Stimulated activated naive CD4-positive, alpha-beta T cell (primary cell): ENCODE data around the gene CCDC9B.
A peak's percentile ranks its signal among the peaks of the same experiment; 100 is the strongest.

Source experiments
- DNase-seq, 6 experiments: peaks; one replicate each; lab custom pipeline; 2025; lab: John Stamatoyannopoulos, UW

CCDC9B gene

DNA sequence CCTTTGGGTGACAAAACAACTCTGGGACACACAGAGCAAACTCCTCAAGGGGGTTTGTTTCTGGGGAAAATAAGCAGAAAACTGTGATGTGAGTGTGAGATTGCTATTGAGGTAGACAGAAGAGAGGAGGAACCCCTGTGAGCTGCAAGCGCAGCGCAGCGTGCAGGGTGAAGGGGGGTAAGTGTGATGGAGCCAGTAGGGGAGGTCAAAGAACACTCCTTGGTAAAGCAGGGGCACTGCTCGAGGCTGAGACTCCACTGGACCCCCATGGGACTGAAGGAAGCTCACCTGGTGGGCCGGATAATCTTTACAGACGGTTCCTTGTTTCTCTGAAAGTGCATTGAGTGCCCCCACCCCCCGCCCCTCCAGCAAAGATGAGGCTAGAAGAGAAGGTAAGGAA is 9.7 kb downstream of the CCDC9B start:
- DNase-seq, result no peak

DNA sequence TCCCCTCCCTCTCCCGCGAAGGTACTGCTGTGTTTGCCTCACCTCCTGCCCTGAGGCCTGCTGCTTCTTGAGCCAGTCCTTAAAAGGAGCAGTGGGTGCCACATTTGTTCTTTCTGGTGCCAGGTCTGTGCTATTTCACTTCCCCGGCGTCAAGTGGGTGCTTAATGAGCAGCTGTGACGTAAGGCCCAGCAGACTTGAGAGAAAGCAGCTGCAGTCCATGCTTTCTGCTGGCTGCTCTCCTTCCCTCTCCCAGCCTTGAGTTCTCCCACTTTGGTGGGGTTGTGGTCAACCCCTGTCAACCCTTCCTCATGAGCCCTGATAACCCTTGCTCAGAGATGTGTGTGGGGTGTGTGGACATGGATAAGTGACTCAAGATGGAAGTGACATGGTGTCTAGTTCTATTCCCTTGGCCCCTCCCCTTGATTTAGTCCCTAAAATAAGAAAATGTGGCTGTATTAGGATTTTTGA is 10.3 kb downstream of the CCDC9B start:
- DNase-seq, result no peak

DNA sequence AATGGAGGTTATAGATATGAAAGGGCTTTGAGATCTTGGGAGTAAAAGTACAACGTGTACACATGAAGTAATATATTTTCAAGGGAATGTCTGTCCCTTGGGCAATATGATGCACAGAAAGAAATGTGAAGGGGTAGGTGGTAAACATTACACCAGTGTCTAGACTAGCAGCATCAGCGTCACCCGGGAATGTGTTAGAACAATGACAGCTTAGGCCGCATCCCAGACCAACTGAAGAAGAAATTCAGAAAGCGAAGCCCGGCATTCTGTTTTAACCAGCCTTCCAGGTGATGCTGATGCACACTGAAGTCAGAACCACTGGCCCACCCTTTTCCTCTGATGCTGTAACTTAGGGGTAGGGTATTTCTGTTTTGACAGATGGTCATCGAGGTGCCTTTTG is 10.9 kb downstream of the CCDC9B start:
- no peak for DNase-seq

DNA sequence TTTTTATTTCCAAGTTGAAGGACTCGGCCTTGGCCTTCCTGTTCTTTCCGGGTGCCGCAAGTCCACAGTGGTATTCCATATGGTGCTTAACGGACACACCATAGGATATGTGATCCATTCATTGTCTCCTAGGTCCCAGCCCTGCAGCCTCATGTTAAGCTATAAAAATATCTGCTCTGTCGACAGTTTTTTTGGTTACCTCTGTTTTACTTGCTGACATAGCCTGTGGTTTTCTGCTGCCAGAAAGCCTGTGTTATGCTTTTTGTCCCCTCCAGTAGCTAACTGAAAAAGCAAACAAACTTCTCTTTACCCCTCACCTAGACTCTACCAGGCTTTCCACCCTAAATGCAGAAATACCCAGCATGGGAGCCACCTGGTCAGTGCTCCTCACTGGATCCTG is 12.0 kb downstream of the CCDC9B start:
- DNase-seq, result no peak

DNA sequence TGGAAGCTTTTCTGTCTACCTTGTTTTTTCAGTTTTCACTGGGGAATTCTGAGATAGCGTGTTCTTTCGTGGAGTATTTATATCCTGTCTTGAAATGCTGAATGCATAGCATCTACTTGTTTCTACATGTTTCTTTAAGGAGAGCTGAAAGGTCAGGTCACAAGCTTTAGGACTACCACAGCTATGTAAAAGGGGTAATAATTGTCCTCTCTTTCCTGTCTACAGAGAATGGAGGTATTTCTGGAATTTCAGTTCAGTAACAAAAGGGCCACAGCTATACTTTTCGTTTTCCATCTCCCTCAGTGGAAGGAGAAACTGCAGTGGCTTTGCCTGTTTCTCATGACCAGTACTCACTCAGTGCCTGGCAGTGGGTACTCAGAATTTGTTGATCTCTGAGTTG is 12.6 kb downstream of the CCDC9B start:
- DNase-seq, result no peak

DNA sequence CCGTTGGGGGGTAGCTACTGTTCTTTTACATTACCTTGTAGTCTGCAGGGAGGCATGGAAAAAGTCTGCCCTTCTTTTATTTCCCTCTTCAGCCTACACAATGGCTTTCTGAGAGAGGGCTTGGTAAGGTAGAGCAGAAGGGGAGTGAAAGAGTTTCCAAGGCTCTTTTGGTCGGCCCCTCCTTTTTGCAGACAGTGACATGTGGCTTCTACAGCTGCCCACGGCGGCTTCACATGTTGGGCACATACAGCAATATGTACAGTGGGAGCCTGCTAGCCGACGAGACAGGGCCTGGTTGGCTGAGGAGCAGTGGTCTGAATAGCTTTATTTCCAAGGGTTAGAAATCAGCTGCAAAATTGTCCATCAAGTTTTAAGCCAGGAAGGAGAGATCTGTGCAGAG is 13.3 kb downstream of the CCDC9B start:
- DNase-seq, result no peak

DNA sequence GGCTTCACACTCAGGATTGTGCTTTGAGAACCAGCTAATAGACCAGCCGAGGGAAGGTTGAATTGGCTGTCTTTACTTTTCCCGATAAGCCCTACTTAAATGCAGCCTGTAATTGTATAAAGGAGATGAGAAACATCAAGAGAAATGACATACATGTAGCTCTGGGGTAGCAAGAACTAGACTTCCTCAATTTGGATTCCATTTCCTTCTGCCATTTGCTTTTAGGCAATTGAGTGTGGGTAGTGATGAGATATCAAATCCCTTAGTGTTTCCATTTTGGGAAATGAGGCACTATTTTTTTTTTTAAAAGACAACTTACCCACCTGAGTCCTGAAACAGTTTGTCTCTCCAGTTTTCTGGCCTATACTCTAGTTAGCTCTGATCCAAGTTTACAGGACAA is 15.0 kb downstream of the CCDC9B start:
- DNase-seq, result no peak

DNA sequence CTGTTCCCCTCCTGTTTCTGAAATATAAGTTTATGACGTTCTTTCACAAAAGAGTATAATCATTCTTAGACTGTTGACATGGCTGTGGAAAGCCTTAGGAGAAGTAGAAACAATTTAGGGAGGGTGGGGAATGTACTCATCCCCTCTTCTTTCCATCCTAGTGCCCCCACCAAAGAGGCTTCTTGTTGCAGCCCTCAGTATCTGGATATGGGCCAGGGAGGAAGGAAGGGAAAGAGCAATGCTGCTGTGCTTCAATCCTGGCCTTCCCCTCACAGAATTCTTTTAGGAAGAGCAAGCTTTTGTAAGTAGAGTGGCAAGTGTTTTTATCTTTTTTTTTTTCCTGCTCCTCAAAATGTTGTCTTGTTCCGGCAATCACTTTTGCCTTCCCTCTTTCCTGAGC is 15.6 kb downstream of the CCDC9B start:
- DNase-seq, result no peak

DNA sequence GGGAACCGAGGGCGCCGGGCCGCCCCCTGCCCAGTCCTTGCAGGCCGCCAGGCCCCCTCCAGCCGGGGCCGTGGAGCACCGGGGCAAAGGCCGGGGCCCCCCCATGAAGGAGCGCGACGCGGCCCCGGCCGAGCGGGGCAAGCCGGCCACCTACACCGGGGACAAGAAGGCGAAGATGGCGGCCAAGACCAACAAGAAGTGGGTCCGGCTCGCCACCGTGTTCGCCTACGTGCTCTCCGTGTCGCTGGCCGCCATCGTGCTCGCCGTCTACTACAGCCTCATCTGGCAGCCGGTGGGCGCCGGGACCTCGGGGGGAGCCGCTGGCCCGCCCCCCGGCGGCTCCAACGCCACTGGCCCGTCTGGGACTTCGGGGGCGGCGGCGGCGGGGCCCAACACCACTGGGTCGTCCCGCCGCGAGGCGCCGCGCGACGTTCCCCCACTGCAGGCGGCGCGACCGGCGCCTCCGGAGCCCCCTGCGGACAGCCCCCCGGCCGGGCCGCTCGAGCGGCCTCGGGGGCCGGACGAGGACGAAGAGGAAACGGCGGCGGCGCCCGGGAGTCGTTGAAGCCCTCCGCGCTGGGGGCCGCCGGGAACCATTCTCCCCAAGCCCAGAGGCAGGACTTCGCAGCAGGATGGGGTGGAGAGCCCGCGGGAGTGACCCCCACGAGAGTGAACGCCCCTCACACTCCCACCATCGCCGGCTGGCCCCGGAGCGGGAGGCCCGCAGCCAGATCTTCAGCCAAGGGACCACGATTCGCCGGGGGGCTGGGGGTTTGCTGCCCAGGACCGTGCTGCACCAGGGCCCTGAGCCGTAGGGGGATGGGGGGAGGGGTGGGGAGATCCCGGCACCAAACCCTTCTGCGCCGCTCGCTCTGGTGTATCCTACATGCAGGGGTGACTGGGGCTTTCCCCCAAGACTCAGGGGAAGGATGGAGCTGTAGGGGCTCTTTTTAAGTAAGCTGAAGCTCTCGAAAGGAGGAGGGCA is 16.5 kb downstream of the CCDC9B start:
- DNase-seq, result peak; percentile 9 to 31 (median 22)

DNA sequence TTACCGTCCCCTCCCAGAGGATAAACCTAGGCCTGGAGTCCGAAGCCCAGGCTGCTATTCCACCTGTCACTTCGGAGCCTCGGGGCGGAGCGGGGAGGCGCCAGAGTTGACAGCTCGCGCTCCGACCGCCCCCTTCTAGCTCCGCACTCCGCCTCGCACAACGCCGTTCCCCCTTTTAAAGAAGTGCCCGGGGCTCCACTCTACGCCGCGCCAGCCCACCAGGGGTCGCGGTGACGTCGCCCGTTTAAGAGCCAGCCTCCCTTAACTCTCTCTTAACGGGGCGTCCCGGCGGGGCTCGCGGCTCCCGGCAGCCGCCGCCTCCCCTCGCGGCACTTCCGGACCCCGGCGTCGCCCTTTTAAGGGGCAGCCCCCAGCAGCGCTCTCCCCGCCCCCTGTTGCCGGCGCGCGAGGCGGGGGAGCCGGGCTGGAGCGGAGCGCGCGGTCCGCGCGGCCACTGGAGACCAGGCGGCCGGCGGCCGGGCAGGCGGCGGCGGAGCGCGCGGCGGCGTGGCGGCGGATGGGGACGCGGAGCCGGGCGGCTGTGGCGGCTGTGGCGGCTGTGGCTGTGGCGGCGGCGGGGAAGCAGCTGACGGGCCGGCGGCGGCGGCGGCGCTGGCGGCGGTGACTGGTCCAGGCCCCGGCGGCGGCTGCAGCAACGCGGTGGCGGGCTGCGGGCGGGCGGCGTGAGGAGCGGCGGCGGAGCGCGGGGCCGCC is 17.3 kb downstream of the CCDC9B start, which contains the start of gene INAFM2:
Gene INAFM2 (plus strand): TSS at position 454 of the 714 bp plus-strand sequence. CDS start 364 bp downstream, outside the sequence.
- DNase-seq, result peak; percentile 83 to 89 (median 86)

DNA sequence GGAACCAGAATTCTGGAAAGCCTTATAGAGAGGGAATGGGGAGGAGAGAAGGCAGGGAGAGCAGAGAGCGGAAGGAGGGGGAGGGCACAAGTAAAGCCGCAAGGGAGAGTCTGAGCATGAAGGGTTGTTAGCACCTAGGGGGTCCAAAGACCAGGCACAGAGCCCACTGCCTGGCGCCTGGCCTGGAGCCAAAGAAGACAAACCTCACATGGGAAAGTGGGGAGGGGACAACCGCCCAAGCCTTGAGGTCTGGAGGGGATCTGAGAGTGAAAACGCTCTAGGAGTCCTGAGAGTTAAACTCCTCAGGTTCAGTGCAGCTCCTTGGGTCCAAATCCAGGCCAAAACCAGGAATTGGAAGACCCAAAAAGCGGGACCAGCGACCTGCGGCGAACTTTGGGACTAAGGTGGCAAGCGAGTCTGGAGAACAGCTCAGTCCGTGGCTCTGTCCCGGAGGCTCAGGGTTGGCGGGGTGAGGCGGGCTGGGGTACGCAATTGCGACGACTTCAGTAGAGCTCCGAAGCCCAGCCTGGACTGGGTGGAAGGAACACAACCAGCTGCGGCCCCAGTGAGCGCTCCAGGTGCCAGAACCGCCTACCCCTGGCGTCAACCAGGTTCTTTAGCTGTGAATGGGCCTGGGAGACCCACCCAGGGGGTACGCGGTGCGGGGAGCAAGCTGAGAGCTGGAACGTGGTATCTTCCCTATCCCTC is 18.1 kb downstream of the CCDC9B start:
- DNase-seq, result peak in 1 of 6 experiments; percentile 22

DNA sequence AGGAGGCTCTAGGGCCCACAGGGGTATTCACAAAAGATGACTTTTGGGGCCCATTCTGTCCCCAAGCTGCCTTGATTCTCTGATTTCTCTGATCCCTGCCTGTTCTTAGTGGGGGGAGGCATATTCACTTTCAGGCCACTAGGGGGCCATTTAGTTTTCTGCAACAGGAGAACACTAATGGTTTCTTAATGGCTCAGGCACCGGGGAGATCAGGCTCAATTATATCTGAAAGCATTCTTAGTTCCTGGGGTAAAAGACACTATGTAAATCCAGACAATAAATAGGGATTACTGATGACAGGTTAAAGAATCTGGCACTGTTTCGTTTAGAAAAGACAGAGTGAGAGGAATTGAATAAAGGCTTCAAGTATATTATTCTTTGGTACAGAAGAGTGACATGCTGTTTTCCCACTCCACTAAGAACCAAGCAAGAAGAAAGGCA is 19.8 kb downstream of the CCDC9B start:
- peak; percentile 21 to 76 (median 50) for DNase-seq

DNA sequence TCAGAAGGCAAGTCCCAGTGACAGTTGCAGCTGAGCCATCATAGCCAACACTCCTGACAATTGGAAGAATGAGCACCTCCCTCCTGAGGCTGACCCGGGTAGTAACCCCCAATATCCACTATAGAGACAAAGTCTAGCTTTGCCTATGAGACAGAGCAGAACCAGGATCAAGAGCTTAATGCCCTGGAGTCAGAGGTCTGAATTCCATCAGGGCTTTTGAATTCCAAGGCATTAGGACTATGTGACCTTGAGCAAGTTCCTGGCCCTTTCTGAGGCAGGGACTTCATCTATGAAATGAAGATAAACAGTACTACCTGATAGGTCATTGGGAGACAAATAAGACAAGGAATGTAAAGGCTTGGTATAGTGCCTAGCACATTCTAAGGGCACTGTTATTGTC is 20.3 kb downstream of the CCDC9B start:
- DNase-seq, result no peak

DNA sequence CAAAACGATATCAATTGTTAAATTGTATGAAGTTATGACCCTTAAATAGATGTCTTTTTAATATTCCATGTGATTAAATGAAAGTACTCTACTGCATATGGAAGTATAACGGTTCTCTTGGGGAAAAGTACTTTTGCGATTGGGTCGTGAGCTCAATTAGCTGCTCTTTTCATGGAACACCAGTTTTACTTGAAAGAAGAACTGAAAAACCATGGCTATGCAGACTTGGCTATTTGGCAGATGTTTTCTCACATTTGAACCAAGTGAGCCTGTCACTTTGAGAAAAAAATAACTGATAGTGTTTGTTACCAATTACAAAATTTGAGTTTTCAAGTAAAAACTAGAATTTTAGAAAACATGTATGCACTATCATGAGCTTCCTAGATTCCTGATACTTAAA is 23.2 kb downstream of the CCDC9B start:
- DNase-seq, result no peak

DNA sequence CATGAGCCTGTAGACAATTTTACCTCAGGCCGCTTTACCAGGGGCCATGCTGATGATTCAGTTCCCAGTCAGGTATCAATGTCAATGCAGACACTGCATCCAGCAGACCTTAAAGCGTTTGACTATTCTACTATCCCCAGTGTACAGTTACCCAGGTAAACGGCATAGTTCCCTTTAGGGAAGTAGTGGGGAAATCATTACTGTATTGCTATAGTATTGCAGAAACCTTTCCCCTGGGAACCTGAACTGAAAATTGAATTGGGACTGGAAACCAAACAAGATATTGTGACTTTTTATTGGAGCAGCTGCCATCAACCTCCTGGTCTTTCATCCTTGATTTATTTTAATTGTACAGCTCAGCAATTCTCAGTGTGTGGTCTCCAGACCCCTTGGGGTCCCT is 23.8 kb downstream of the CCDC9B start:
- DNase-seq, result no peak

DNA sequence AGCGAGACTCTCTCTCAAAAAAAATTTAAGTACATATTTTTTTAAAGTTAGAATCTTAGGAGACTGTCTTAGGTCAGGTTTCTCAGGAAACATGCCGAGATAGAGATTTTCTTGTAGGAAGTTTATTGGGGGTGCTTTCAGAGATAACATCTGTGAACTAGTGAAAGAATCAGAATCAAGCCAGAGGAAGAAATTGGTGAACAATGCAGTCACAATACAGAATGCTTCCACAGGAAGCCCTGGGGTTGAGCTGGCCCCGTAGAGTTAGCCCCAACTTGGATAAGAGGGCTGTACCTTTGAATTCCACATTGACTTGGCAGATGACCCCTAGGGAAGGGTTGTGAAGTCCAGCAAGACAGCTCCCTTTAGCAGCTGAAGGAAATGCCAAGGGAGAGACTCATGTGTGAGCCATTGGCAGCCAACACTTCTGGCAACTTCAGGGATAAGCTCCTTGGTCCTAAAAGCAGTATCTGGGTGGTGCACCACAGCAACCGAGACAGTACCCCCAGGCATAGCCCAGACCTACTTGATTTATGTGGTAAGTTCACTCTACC is 25.9 kb downstream of the CCDC9B start:
- no peak for DNase-seq

DNA sequence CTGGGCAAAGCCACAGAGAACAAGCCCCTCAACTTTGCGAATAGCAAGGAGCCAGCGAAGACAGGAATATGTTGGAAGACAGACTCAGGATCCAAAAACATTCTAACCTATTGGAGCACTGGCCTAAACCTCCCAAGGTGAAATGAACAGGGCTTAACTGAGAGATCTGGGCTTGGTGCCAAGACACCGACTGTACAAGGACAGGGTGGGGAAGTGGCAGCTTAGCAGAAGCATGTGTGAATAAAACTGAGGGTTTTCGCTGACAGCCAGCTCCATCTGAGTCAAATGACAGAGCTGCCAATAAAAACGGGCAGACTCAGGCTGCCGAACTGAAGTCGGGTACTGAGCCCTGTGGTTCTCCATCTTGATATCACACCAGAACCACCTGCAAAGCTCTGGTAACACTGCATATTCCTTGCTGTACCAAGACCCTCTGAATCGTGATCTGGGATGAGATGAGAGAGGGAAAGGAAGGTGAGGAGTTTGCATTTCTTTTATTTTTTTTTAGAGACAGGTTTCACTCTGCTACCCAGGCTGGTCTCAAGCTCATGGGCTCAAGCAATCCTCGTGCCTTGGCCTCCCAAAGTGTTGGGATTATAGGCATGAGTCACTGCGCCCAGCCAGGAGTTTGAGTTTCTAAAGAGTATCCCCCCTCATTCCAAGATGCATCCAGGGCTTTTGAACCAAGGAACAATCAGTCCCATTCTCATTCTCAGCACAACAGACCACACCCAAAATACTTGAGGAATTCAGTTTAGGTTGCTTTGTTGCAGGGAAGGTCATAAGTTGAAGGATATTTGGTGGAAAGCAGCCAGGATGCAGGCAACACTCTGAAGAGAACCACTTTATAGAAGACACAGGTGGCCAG is 27.0 kb downstream of the CCDC9B start:
- DNase-seq, result peak in 5 of 6 experiments; percentile 6 to 62 (median 30)

DNA sequence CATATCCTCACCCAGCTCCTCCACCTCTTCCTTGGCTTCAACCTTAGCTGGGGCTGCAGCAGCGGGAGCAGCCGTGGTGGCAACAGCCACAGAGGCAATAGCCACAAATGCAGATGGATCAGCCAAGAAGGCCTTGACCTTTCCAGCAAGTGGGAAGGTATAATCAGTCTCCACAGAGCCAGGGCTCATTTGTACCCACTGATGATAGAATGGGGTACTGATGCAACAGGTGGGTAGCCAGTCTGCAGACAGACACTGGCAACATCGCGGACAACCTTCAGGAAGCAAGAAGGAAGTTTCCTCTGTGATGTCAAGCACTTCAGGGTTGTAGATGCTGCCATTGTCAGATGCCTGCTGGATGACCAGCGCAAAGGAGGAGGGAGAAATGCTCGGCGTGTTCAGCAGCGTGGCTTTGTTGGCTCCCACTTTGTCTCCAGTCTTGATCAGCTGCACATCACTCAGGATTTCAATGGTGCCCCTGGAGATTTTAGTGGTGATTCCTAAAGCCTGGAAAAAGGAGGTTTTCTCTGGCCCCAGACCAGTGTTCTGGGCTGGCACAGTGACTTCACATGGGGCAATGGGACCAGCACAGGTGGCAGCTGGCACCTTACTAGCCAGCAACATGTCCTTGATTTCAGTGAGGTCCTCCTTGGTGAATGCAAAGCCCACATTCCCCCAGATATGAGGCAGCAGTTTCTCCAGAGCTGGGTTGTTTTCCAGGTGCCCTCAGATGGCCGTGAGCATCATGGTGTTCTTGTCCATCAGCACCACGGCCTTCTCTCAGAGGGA is 28.2 kb downstream of the CCDC9B start:
- no peak for DNase-seq

DNA sequence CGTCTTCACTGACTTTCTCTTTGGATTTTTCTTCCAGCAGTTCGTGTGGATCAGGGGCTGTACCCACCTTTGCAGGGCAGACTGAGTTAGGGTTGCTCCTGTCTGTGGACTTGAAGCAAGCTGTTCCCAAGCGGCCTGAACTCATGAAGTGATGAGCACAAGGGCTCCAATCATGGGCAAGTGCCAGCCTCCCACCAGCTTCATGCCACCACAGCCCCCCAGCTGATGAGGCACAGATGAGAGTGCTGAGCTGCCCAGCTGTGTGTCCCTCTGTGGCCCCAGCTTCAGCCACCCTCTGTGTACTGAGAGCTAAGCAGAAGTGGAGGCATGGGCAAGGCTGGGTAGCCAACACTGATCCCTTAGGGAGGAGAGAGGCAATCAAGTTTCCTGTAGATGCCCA is 29.7 kb downstream of the CCDC9B start:
- no peak for DNase-seq
